Prostate gland (tissue), 2 donors: ENCODE data around the gene EFEMP2.

Experiments
- CTCF ChIP-seq, 4 experiments: fragments of 200-600 bp in 2 of 4; fragments of 450-650 bp in 2 of 4; sonication (generic) in 2 of 4; IDR thresholded peaks; 1 replicate in 3 of 4; 2 replicates in 1 of 4; pipeline ENCODE4 v1.5.1; 2016 to 2019; ENCODE audit warnings: antibody characterized with exemption in 4 of 4, mild to moderate bottlenecking in 2 of 4, moderate library complexity in 2 of 4
- POLR2A ChIP-seq: fragments of 450-650 bp; IDR thresholded peaks from one replicate; pipeline ENCODE4 v1.6.1; 2016; ENCODE audit warnings: antibody characterized with exemption, mild to moderate bottlenecking
- POLR2AphosphoS5 ChIP-seq: sonication (generic); formaldehyde crosslinking; IDR thresholded peaks from one replicate; pipeline ENCODE4 v1.6.1; 2017; ENCODE audit warnings: antibody characterized with exemption

- no peak for TF ChIP-seq CTCF (IDR thresholded peaks at IDR 0.05)
- TF ChIP-seq POLR2A, result no peak
- no peak for TF ChIP-seq POLR2AphosphoS5
Measured at GRCh38 chr11:65842144-65842543, 30.5 kb downstream of the EFEMP2 start.
